Progenitor cell of endocrine pancreas (in vitro differentiated cells): ENCODE data around the gene BCL3. TPM values are rescaled to one million over a fixed set of nuclear protein-coding genes. Genes with fewer than 3 reads are reported as not detected.
"Not testable (repeated sequence)": the region's sequence is repeated elsewhere in the genome, so short reads cannot be mapped to it uniquely, and the experiment has no call there.

Experiments
- DNase-seq: peaks from one replicate; pipeline ENCODE4 v3.0.0; 2021; ENCODE audit warnings: low spot score; ENCODE audit not compliant: unreplicated experiment
- H3K27ac Mint-ChIP-seq: 2 replicates; pipeline ENCODE4 v1.8.0; 2021; ENCODE audit warnings: mild to moderate bottlenecking, moderate library complexity, mixed read lengths
- H3K27me3 Mint-ChIP-seq: 2 replicates; pipeline ENCODE4 v1.8.0; 2021; ENCODE audit warnings: mixed read lengths
- H3K36me3 Mint-ChIP-seq: 2 replicates; pipeline ENCODE4 v1.8.0; 2022; ENCODE audit warnings: mixed read lengths; ENCODE audit not compliant: insufficient read depth
- H3K4me1 Mint-ChIP-seq: 2 replicates; pipeline ENCODE4 v1.8.0; 2021; ENCODE audit warnings: low read depth, mixed read lengths
- H3K4me3 Mint-ChIP-seq: 2 replicates; pipeline ENCODE4 v1.8.0; 2021; ENCODE audit warnings: low read depth, mild to moderate bottlenecking, moderate library complexity, mixed read lengths
- H3K9me3 Mint-ChIP-seq: 2 replicates; pipeline ENCODE4 v1.8.0; 2021; ENCODE audit warnings: low read depth, mixed read lengths
- total RNA-seq: library from RNA; stranded (reverse); gene quantifications from 2 replicates; pipeline ENCODE4 v1.2.1, GENCODE V29; 2021
- TF ChIP-seq, protein P1 (sequence below): fragments of 200-600 bp; sonication (generic); IDR thresholded peaks from one replicate; pipeline ENCODE4 v1.5.0; 2021; ENCODE audit warnings: antibody characterized with exemption, mild to moderate bottlenecking; ENCODE audit not compliant: unreplicated experiment

BCL3 gene
- total RNA-seq, 1 donor from 2014 or later = 3.8 TPM

DNA sequence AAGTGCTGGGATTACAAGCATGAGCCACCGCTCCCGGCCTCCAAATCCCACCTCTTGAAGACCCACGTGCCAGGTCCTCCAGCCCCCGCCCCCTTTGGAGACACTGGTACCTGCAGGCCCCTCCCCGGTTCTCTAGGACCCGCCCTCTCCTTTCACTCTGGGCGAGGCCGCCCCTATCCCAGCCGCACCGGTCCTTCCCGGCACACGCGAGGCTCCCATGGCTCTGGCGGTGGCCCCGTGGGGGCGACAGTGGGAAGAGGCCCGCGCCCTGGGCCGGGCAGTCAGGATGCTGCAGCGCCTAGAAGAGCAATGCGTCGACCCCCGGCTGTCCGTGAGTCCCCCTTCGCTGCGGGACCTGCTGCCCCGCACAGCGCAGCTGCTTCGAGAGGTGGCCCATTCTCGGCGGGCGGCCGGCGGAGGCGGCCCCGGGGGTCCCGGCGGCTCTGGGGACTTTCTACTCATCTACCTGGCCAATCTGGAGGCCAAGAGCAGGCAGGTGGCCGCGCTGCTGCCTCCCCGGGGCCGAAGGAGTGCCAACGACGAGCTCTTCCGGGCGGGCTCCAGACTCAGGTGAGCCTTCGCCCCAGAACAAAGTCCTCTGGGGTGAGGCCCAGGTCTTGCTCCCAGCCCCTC is 29.3 kb downstream of the BCL3 start, which contains the start of gene CBLC:
Gene CBLC, plus strand, starts transcription at position 176 of the 633 bp plus-strand sequence. Its CDS starts 42 bp downstream, at position 218.
- H3K4me1 Mint-ChIP-seq = peaks cover 4% of the 10 kb centered on the region
- TF ChIP-seq, protein P1, sequence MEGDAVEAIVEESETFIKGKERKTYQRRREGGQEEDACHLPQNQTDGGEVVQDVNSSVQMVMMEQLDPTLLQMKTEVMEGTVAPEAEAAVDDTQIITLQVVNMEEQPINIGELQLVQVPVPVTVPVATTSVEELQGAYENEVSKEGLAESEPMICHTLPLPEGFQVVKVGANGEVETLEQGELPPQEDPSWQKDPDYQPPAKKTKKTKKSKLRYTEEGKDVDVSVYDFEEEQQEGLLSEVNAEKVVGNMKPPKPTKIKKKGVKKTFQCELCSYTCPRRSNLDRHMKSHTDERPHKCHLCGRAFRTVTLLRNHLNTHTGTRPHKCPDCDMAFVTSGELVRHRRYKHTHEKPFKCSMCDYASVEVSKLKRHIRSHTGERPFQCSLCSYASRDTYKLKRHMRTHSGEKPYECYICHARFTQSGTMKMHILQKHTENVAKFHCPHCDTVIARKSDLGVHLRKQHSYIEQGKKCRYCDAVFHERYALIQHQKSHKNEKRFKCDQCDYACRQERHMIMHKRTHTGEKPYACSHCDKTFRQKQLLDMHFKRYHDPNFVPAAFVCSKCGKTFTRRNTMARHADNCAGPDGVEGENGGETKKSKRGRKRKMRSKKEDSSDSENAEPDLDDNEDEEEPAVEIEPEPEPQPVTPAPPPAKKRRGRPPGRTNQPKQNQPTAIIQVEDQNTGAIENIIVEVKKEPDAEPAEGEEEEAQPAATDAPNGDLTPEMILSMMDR = peak; percentile 29
- H3K4me3 Mint-ChIP-seq = peak within 1 kb of the TSS; percentile 37
- peak within 1 kb of the TSS; percentile 77 for H3K27ac Mint-ChIP-seq
- peaks cover 7% of the 10 kb centered on the region for H3K27me3 Mint-ChIP-seq
- no peaks in the 10 kb centered on the region for H3K9me3 Mint-ChIP-seq
- peak; percentile 76 for DNase-seq
- peaks cover 2% of the 10 kb centered on the region for H3K36me3 Mint-ChIP-seq

DNA sequence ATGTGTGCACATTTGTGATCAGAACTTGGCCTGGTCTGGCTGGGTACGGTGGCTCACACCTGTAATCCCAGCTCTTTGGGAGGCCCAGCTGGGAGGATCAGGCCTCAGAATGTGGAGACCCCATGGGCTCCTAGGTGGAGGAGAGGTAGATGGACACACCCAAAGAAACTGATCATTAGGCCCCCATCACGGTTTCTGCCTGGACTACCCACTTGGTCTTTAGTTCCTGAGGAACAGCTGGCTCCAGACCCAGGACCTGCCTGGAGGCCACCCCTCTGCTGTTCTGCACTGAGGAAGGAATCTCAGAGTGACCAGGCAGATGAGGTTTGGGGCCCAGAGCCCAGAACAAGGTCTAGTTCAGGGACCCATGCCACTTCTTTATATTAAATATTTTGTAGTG is 30.6 kb downstream of the BCL3 start:
- H3K27me3 Mint-ChIP-seq = no peaks in the 10 kb centered on the region
- H3K36me3 Mint-ChIP-seq = peaks cover 2% of the 10 kb centered on the region
- TF ChIP-seq, protein P1 = no peak
- H3K4me1 Mint-ChIP-seq = peaks cover 4% of the 10 kb centered on the region
- H3K9me3 Mint-ChIP-seq = no peaks in the 10 kb centered on the region
- peak overlapping the region; percentile 32 for H3K4me3 Mint-ChIP-seq
- no peak overlapping the region for H3K27ac Mint-ChIP-seq
- DNase-seq = no peak

DNA sequence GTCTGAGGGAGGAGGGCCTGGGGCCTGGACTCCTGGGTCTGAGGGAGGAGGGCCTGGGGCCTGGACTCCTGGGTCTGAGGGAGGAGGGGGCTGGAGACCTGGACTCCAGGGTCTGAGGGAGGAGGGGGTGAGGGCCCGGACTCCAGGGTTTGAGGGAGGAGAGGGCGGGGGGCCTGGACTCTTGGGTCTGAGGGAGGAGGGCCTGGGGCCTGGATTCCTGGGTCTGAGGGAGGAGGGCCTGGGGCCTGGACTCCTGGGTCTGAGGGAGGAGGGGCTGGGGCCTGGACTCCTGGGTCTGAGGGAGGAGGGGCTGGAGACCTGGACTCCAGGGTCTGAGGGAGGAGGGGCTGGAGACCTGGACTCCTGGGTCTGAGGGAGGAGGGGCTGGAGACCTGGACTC is 33.2 kb downstream of the BCL3 start:
- not testable (repeated sequence) for H3K27me3 Mint-ChIP-seq, H3K4me3 Mint-ChIP-seq, DNase-seq, H3K36me3 Mint-ChIP-seq, H3K4me1 Mint-ChIP-seq, H3K9me3 Mint-ChIP-seq, H3K27ac Mint-ChIP-seq

DNA sequence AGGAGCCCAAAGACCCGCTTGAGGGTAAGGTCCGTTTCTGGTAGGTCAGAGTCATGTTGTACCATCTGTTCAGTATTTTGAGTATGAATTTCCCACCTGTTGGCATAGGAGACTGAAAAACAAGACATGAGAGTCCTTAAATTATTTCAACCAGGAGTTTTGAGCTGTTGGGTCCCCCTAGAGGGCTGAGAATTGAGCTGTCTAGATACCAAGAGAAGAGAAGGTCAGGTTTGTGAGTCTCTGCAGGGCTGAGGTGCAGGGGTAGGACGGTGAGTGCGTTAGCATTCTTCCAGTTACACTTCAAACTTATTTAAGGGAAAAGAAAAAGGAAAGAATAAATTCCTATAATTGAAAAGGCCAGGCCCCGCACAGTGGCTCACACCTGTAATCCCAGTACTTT is 34.2 kb downstream of the BCL3 start:
- Mint-ChIP-seq H3K36me3 (peaks cover 3% of the 10 kb centered on the region), H3K4me1 (peaks cover 6% of the 10 kb centered on the region), H3K27ac (no peak overlapping the region), H3K27me3 (no peaks in the 10 kb centered on the region), H3K9me3 (no peaks in the 10 kb centered on the region), H3K4me3 (no peak overlapping the region)
- no peak for DNase-seq
- TF ChIP-seq, protein P1 = no peak

DNA sequence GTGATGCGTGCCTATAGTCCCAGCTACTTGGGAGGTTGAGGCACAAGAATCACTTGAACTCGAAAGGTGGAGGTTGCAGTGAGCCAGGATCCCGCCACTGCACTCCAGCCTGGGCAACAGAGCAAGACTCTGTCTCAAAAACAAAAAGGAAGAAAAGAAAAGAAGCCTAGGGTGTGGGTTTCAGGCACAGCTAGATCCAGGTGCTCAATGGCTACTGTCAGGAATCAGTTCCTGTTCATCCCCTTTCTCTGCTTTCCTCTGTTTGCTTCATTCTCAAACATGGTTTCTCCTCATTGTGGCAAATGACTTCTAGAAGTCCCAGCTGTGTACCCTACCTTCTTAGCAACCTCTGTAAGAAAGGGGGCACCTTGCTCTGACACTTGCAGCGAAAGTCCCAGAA is 35.0 kb downstream of the BCL3 start:
- Mint-ChIP-seq H3K27ac (no peak overlapping the region), H3K9me3 (no peaks in the 10 kb centered on the region), H3K27me3 (no peaks in the 10 kb centered on the region), H3K4me3 (no peak overlapping the region), H3K4me1 (peaks cover 6% of the 10 kb centered on the region), H3K36me3 (peaks cover 3% of the 10 kb centered on the region)
- TF ChIP-seq, protein P1 = no peak
- no peak for DNase-seq

DNA sequence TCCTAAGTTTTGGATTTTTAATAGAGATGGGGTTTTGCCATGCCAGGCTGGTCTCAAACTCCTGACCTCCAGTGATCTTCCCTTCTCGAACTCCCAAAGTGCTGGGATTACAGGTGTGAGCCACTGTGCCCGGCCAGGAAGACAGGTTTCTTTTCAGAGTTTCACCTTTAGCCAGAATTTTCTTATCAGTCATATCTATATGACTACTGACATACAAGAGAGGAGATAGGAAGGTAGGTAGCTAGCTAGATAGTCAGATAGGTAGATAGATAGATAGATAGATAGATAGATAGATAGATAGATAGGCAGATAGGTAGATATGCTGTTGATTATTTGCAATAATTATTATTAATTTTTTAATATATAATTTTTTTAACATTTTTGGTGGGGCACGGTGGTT is 36.8 kb downstream of the BCL3 start:
- H3K9me3 Mint-ChIP-seq = no peaks in the 10 kb centered on the region
- no peak overlapping the region for H3K27ac Mint-ChIP-seq
- no peak for DNase-seq
- H3K27me3 Mint-ChIP-seq = no peaks in the 10 kb centered on the region
- TF ChIP-seq, protein P1 = no peak
- H3K4me3 Mint-ChIP-seq = no peak overlapping the region
- H3K4me1 Mint-ChIP-seq = peaks cover 6% of the 10 kb centered on the region
- H3K36me3 Mint-ChIP-seq = peaks cover 6% of the 10 kb centered on the region
